Activated T-cell treated with anti-CD3 and anti-CD28 coated beads, Interleukin-2, amount 50 U/mL, for 4 hours (primary cell): ENCODE measurements around the gene GPR143. TPM values are rescaled to one million over a fixed set of nuclear protein-coding genes. Genes with fewer than 3 reads are reported as not detected.
"Not testable (repeated sequence)": the region's sequence is repeated elsewhere in the genome, so short reads cannot be mapped to it uniquely, and the experiment has no call there.

Experiments used
- ATAC-seq, 2 donors: fragments of 200-7000 bp; cut with Tn5 transposase; one replicate each; pipeline ENCODE4 v1.10.0; 2021
- DNase-seq: peaks from one replicate; pipeline ENCODE4 v3.0.0-alpha.2; 2020
- H3K27me3 Mint-ChIP-seq: one replicate; pipeline ENCODE4 v1.8.0; 2021; ENCODE audit warnings: low read depth, mixed read lengths
- H3K36me3 Mint-ChIP-seq: one replicate; pipeline ENCODE4 v1.8.0; 2022; ENCODE audit warnings: mixed read lengths; ENCODE audit not compliant: insufficient read depth
- H3K4me1 Mint-ChIP-seq: one replicate; pipeline ENCODE4 v1.8.0; 2021; ENCODE audit warnings: low read depth, mixed read lengths
- H3K4me3 Mint-ChIP-seq: one replicate; pipeline ENCODE4 v1.8.0; 2021; ENCODE audit warnings: mild to moderate bottlenecking, moderate library complexity, mixed read lengths
- H3K9me3 Mint-ChIP-seq: one replicate; pipeline ENCODE4 v1.8.0; 2021; ENCODE audit warnings: mixed read lengths
- total RNA-seq, 3 donors: library from RNA; stranded (reverse); gene quantifications; one replicate each; pipeline ENCODE4 v1.2.1, GENCODE V29; 2021

The GPR143 gene
- total RNA-seq, 3 donors from 2014 or later = not detected

DNA sequence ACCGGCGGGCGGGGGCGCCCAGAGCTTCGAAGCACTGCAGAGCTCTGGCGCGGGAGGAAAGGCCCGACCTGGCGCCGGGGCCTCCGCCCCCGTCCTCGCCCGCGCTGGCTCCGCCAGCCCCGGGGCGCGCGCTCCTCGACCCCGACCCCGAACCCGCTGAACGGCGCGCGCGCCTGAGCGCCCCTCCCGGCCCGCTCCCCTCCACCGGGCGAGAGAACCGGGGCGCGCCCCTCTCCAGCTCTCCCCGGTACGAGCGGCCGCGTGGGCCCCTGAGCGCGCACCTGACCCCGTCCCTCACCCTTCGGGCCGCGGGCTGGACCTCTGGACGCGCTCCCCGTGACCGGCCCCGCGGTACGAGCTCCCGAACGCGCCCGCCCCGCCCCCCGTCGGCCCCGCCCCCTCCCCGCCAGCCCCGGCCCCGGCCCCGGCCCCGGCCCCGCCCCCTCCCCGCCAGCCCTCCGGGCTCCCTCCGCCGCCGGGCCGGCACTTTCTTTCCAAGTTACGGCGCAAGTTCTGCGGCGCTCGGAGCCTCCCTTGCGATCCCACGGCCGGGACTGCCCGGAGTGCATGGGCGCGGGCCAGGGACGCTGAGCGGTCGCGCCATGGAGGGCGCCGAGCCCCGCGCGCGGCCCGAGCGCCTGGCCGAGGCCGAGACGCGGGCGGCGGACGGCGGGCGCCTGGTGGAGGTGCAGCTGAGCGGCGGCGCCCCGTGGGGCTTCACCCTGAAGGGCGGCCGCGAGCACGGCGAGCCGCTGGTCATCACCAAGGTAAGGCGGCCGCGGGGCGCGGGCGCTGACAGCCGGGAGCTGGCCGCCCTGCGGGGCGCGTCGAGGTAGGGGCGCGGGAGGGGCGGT, 20.5 kb upstream of the GPR143 start, which contains the start of gene SHROOM2:
Gene SHROOM2, plus strand, starts transcription at position 486 of the 854 bp plus-strand sequence. Its CDS starts 117 bp downstream, at position 603.
- DNase-seq (no peak), ATAC-seq (peak; percentile 21 to 30)
- H3K4me1 Mint-ChIP-seq = no peaks in the 10 kb centered on the region
- H3K36me3 Mint-ChIP-seq = no peaks in the 10 kb centered on the region
- H3K27me3 Mint-ChIP-seq = peaks cover 32% of the 10 kb centered on the region
- H3K4me3 Mint-ChIP-seq = peak within 1 kb of the TSS; percentile 58
- no peaks in the 10 kb centered on the region for H3K9me3 Mint-ChIP-seq

GRCh38 chrX:9785254-9785943, 19.8 kb upstream of the GPR143 start:
- H3K36me3 Mint-ChIP-seq = no peaks in the 10 kb centered on the region
- no peaks in the 10 kb centered on the region for H3K4me1 Mint-ChIP-seq
- H3K9me3 Mint-ChIP-seq = no peaks in the 10 kb centered on the region
- H3K27me3 Mint-ChIP-seq = peaks cover 32% of the 10 kb centered on the region
- DNase-seq (no peak), ATAC-seq (no peak)
- no peak overlapping the region for H3K4me3 Mint-ChIP-seq

- Mint-ChIP-seq H3K4me1 (no peaks in the 10 kb centered on the region), H3K9me3 (no peaks in the 10 kb centered on the region), H3K4me3 (no peak overlapping the region), H3K27me3 (peaks cover 32% of the 10 kb centered on the region), H3K36me3 (no peaks in the 10 kb centered on the region)
- no peak for ATAC-seq
- DNase-seq = no peak
These were observed 18.7 kb upstream of the GPR143 start for GRCh38 chrX:9784332-9784731.

GRCh38 chrX:9781941-9782340, 16.3 kb upstream of the GPR143 start:
- no peak for ATAC-seq

GRCh38 chrX:9775930-9776329, 10.3 kb upstream of the GPR143 start:
- peaks cover 9% of the 10 kb centered on the region for H3K27me3 Mint-ChIP-seq
- H3K4me3 Mint-ChIP-seq = no peak overlapping the region
- H3K4me1 Mint-ChIP-seq = no peaks in the 10 kb centered on the region
- ATAC-seq (no peak), DNase-seq (no peak)
- no peaks in the 10 kb centered on the region for H3K9me3 Mint-ChIP-seq
- no peaks in the 10 kb centered on the region for H3K36me3 Mint-ChIP-seq

More at GRCh38 chrX:9781941-9782340, 16.3 kb upstream of the GPR143 start:
- Mint-ChIP-seq H3K27me3 (peaks cover 14% of the 10 kb centered on the region), H3K36me3 (no peaks in the 10 kb centered on the region), H3K4me1 (no peaks in the 10 kb centered on the region), H3K9me3 (no peaks in the 10 kb centered on the region), H3K4me3 (no peak overlapping the region)
- no peak for DNase-seq

DNA sequence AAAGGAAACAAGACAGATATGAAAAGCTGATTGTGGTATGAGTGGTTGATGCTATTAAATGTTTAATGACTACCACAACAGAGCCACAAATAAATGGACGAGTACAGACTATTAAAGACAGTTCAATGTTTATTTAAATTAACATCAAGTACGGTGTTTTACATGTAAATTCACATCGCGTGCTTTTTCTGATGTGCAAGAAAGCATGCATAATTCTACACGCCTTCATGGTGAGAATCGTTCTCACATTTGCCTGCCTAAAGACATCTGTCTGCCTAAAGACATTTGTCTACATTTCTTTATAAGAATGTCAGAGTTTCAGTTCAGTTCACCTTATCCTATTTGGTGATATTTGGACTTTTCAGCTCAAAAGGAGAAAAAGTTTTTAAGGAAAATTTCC, 7.3 kb upstream of the GPR143 start:
- Mint-ChIP-seq H3K4me3 (no peak overlapping the region), H3K9me3 (no peaks in the 10 kb centered on the region), H3K36me3 (no peaks in the 10 kb centered on the region), H3K4me1 (no peaks in the 10 kb centered on the region), H3K27me3 (peaks cover 9% of the 10 kb centered on the region)
- DNase-seq (no peak), ATAC-seq (no peak)

GRCh38 chrX:9770319-9770718, 4.7 kb upstream of the GPR143 start:
- ATAC-seq (no peak), DNase-seq (no peak)
- Mint-ChIP-seq H3K4me3 (no peak overlapping the region), H3K4me1 (no peaks in the 10 kb centered on the region), H3K27me3 (peaks cover 12% of the 10 kb centered on the region), H3K9me3 (no peaks in the 10 kb centered on the region), H3K36me3 (no peaks in the 10 kb centered on the region)

- not testable (repeated sequence) for H3K36me3 Mint-ChIP-seq, DNase-seq, ATAC-seq, H3K27me3 Mint-ChIP-seq, H3K4me1 Mint-ChIP-seq, H3K9me3 Mint-ChIP-seq, H3K4me3 Mint-ChIP-seq
These were observed 2.7 kb upstream of the GPR143 start for GRCh38 chrX:9768321-9768839.

- Mint-ChIP-seq H3K27me3 (peaks cover 8% of the 10 kb centered on the region), H3K4me1 (no peaks in the 10 kb centered on the region), H3K36me3 (no peaks in the 10 kb centered on the region), H3K9me3 (no peaks in the 10 kb centered on the region), H3K4me3 (no peak overlapping the region)
- ATAC-seq (no peak), DNase-seq (no peak)
These were observed 1.7 kb upstream of the GPR143 start for GRCh38 chrX:9767375-9767774.

DNA sequence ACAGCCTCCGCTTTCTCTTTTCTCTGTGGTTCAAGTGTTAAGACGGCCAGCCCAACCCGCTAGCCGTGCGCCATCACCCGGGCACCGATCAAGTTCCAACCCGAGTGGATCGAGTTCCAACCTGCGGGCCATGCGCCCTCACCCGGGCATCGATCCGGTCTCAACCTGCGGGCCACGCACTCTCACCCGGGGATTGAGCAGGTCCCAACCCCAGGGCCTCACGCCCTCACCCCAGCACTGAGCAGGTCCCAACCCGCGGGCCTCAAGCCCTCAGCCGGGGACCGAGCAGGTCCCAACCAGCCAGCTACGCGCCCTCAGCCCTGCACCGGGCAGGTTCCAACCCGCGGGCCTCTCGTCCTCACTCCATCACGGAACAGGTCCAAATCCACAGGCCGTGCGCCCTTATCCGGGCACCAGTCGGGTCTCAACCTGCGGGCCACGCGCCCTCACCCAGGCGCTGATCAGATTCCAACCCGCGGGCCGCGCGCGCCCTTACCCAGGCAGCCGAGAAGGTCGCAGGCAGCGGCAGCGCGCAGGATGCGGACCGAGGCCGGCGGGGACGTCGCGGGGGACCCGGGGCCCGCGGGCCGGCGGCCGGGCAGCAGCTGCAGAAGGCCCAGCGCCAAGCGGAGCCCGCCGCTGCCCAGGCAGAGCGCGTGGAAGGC, 443 bp downstream of the GPR143 start:
- DNase-seq (no peak), ATAC-seq (no peak)
- Mint-ChIP-seq H3K4me1 (no peaks in the 10 kb centered on the region), H3K9me3 (no peaks in the 10 kb centered on the region), H3K36me3 (no peaks in the 10 kb centered on the region), H3K27me3 (peaks cover 12% of the 10 kb centered on the region), H3K4me3 (no peak overlapping the region)

GRCh38 chrX:9759337-9759736, 6.3 kb downstream of the GPR143 start:
- Mint-ChIP-seq H3K4me3 (no peak overlapping the region), H3K9me3 (no peaks in the 10 kb centered on the region), H3K36me3 (no peaks in the 10 kb centered on the region), H3K4me1 (no peaks in the 10 kb centered on the region), H3K27me3 (peaks cover 7% of the 10 kb centered on the region)
- no peak for ATAC-seq
- no peak for DNase-seq

- Mint-ChIP-seq H3K9me3 (no peaks in the 10 kb centered on the region), H3K4me3 (no peak overlapping the region), H3K4me1 (no peaks in the 10 kb centered on the region), H3K36me3 (no peaks in the 10 kb centered on the region), H3K27me3 (peaks cover 6% of the 10 kb centered on the region)
- no peak for ATAC-seq
- DNase-seq = no peak
These were observed 7.5 kb downstream of the GPR143 start for GRCh38 chrX:9758021-9758638.

GRCh38 chrX:9757366-9757765, 8.3 kb downstream of the GPR143 start:
- H3K4me1 Mint-ChIP-seq = no peaks in the 10 kb centered on the region
- no peaks in the 10 kb centered on the region for H3K36me3 Mint-ChIP-seq
- H3K27me3 Mint-ChIP-seq = peaks cover 6% of the 10 kb centered on the region
- H3K9me3 Mint-ChIP-seq = no peaks in the 10 kb centered on the region
- ATAC-seq (no peak), DNase-seq (no peak)
- H3K4me3 Mint-ChIP-seq = no peak overlapping the region

DNA sequence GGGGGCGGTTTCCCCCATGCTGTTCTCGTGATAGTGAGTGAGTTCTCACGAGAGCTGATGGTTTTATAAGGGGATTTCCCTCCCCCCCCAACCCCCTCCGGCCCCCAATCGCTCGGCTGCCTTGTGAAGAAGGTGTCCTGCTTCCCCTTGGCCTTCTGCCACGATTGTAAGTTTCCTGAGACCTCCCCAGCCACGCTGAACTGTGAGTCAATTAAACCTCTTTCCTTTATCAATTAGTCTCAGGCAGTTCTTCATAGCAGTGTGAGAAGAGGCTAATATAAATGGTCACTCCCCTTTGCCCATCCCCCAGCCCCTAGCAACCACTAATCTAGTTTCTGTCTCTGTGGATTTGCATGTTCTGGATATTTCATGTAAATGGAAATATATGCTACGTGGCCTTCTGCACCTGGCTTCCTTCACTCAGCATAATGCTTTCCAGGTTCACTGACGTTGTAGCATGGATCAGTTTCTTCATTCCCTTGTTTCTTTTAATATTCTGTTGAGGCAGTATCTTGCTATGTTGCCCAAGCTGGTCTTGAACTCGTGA, 16.4 kb downstream of the GPR143 start:
- no peak for DNase-seq
- Mint-ChIP-seq H3K4me3 (no peak overlapping the region), H3K9me3 (no peaks in the 10 kb centered on the region), H3K27me3 (peaks cover 2% of the 10 kb centered on the region), H3K4me1 (peaks cover 6% of the 10 kb centered on the region), H3K36me3 (no peaks in the 10 kb centered on the region)
- ATAC-seq = no peak
